Stimulated activated naive CD4-positive, alpha-beta T cell (primary cell): ENCODE results near the gene TIMM44.
A peak's percentile ranks its signal among the peaks of the same experiment; 100 is the strongest.

Source experiments
- DNase-seq, 6 experiments: peaks; one replicate each; lab custom pipeline; 2025; lab: John Stamatoyannopoulos, UW

The TIMM44 gene

GRCh38 chr19:7943444-7944176 is at the start of gene TIMM44:
Gene TIMM44, minus strand, starts transcription at chr19:7943666. Its CDS starts 15 bp downstream, at chr19:7943651.
- peak; percentile 93 to 99 (median 98) for DNase-seq

- DNase-seq: no peak
Measured at GRCh38 chr19:7992575-7992974, 49.1 kb upstream of the TIMM44 start.

GRCh38 chr19:7989071-7989575 is 45.7 kb upstream of the TIMM44 start:
- no peak for DNase-seq

- no peak for DNase-seq
Measured at GRCh38 chr19:7988307-7988706, 44.8 kb upstream of the TIMM44 start.

GRCh38 chr19:7987114-7987768 is 43.8 kb upstream of the TIMM44 start:
- DNase-seq: no peak

- no peak for DNase-seq
Measured at GRCh38 chr19:7986321-7987113, 43.1 kb upstream of the TIMM44 start.

GRCh38 chr19:7985481-7985911 is 42.0 kb upstream of the TIMM44 start:
- DNase-seq: no peak

- DNase-seq: no peak
Measured at GRCh38 chr19:7983995-7984837, 40.8 kb upstream of the TIMM44 start.

GRCh38 chr19:7983286-7983950 is 40.0 kb upstream of the TIMM44 start:
- DNase-seq: no peak

GRCh38 chr19:7982651-7983099 is 39.2 kb upstream of the TIMM44 start:
- no peak for DNase-seq

- DNase-seq: no peak
Measured at GRCh38 chr19:7982103-7982502, 38.6 kb upstream of the TIMM44 start.

GRCh38 chr19:7981661-7982060 is 38.2 kb upstream of the TIMM44 start:
- DNase-seq: no peak

- no peak for DNase-seq
Measured at GRCh38 chr19:7981199-7981598, 37.7 kb upstream of the TIMM44 start.

GRCh38 chr19:7980635-7981121 is 37.2 kb upstream of the TIMM44 start:
- DNase-seq: no peak

GRCh38 chr19:7980168-7980567 is 36.7 kb upstream of the TIMM44 start:
- DNase-seq: no peak

- no peak for DNase-seq
Measured at GRCh38 chr19:7979559-7979958, 36.1 kb upstream of the TIMM44 start.

- DNase-seq: no peak
Measured at GRCh38 chr19:7979011-7979410, 35.5 kb upstream of the TIMM44 start.

GRCh38 chr19:7978179-7978825 is 34.8 kb upstream of the TIMM44 start:
- DNase-seq: no peak

- DNase-seq: no peak
Measured at GRCh38 chr19:7977723-7978040, 34.2 kb upstream of the TIMM44 start.

- DNase-seq: no peak
Measured at GRCh38 chr19:7977021-7977722, 33.7 kb upstream of the TIMM44 start.
